IMR-90 (cell line): ENCODE measurements around the gene ASGR2. TPM values are rescaled to one million over a fixed set of nuclear protein-coding genes. Genes with fewer than 3 reads are reported as not detected.
A peak's percentile ranks its signal among the peaks of the same experiment; 100 is the strongest.
"Not testable (repeated sequence)": the region's sequence is repeated elsewhere in the genome, so short reads cannot be mapped to it uniquely, and the experiment has no call there.

Experiments
- ATAC-seq: fragments of 200-7000 bp; cut with Tn5 transposase; 2 replicates; pipeline ENCODE4 v1.9.1; 2020; ENCODE audit warnings: low read depth, mild to moderate bottlenecking, moderate library complexity
- Bru-seq: library from RNA; stranded (reverse); fragments of 400-500 nt; gene quantifications from one replicate; lab custom pipeline; 2021; lab: Mats Ljungman, UMichigan
- BruChase-seq, 2 experiments: library from RNA; stranded (reverse); fragments of 400-500 nt; gene quantifications; one replicate each; lab custom pipeline; 2021; lab: Mats Ljungman, UMichigan
- BruUV-seq: library from RNA; stranded (reverse); fragments of 400-500 nt; replicated peaks from 2 replicates; lab custom pipeline; 2021; lab: Mats Ljungman, UMichigan
- CTCF ChIA-PET: fragments of 300-600 bp; formaldehyde crosslinking; extraction: SDS; loops from one replicate; lab custom pipeline; 2021; ENCODE audit warnings: antibody characterized with exemption; lab: Yijun Ruan, JAX
- POLR2A ChIA-PET: fragments of 300-600 bp; sonication (Branson Sonifier 250); formaldehyde crosslinking; loops from one replicate; lab custom pipeline; 2022; ENCODE audit warnings: antibody characterized with exemption; ENCODE audit not compliant: unreplicated experiment; lab: Charles Lee
- DNase-seq: peaks from one replicate; pipeline ENCODE4 v3.0.0; 2013
- H2AFZ ChIP-seq: replicated peaks from 2 replicates; pipeline ENCODE3; 2013; ENCODE audit warnings: low read length, mild to moderate bottlenecking; ENCODE audit not compliant: poor library complexity
- H2AK5ac ChIP-seq: 2 replicates; pipeline ENCODE4 v1.6.1; 2013; ENCODE audit warnings: low read depth, low read length, inconsistent platforms
- H2AK9ac ChIP-seq: replicated peaks from 2 replicates; pipeline ENCODE3; 2013; ENCODE audit warnings: mild to moderate bottlenecking, low read depth, low read length, moderate library complexity; ENCODE audit not compliant: poor library complexity
- H2BK120ac ChIP-seq: 2 replicates; pipeline ENCODE4 v1.6.1; 2013; ENCODE audit warnings: low read depth, low read length, inconsistent platforms
- H2BK15ac ChIP-seq: 3 replicates; pipeline ENCODE4 v1.6.1; 2013; ENCODE audit warnings: low read depth, low read length, inconsistent platforms
- H2BK20ac ChIP-seq: 2 replicates; pipeline ENCODE4 v1.6.1; 2013; ENCODE audit warnings: low read depth, mild to moderate bottlenecking, inconsistent platforms, low read length, moderate library complexity
- H2BK5ac ChIP-seq: 2 replicates; pipeline ENCODE4 v1.6.1; 2013; ENCODE audit warnings: mild to moderate bottlenecking, low read depth, low read length, inconsistent platforms; ENCODE audit not compliant: poor library complexity, severe bottlenecking
- H3K14ac ChIP-seq: replicated peaks from 2 replicates; pipeline ENCODE4 v1.6.1; 2013; ENCODE audit warnings: low read depth, low read length, inconsistent platforms
- H3K18ac ChIP-seq: 2 replicates; pipeline ENCODE4 v1.6.1; 2013; ENCODE audit warnings: low read depth, low read length, control low read depth
- H3K23ac ChIP-seq: 2 replicates; pipeline ENCODE4 v1.6.1; 2013; ENCODE audit warnings: low read depth, low read length, inconsistent platforms
- H3K27ac ChIP-seq: 2 replicates; pipeline ENCODE4 v1.5.1; 2013; ENCODE audit warnings: mild to moderate bottlenecking, control low read depth, low read length; ENCODE audit not compliant: insufficient read depth
- H3K27me3 ChIP-seq: 2 replicates; pipeline ENCODE4 v1.6.1; 2013; ENCODE audit warnings: low read length; ENCODE audit not compliant: control insufficient read depth, insufficient read depth
- H3K36me3 ChIP-seq: 2 replicates; pipeline ENCODE4 v1.6.1; 2013; ENCODE audit warnings: low read length, mixed read lengths; ENCODE audit not compliant: control insufficient read depth, insufficient read depth
- H3K4ac ChIP-seq: 2 replicates; pipeline ENCODE4 v1.6.1; 2013; ENCODE audit warnings: low read depth, low read length, inconsistent platforms
- H3K4me1 ChIP-seq: 2 replicates; pipeline ENCODE4 v1.6.1; 2013; ENCODE audit warnings: low read length, mixed read lengths; ENCODE audit not compliant: control insufficient read depth, insufficient read depth
- H3K4me2 ChIP-seq: 2 replicates; pipeline ENCODE4 v1.6.1; 2013; ENCODE audit warnings: low read depth, mild to moderate bottlenecking, control low read depth, low read length, moderate library complexity
- H3K4me3 ChIP-seq: 2 replicates; pipeline ENCODE4 v1.5.1; 2013; ENCODE audit warnings: low read depth, mild to moderate bottlenecking, control low read depth, low read length, moderate library complexity; ENCODE audit not compliant: insufficient read depth
- H3K56ac ChIP-seq: 2 replicates; pipeline ENCODE4 v1.6.1; 2013; ENCODE audit warnings: low read length, inconsistent platforms; ENCODE audit not compliant: insufficient read depth; ENCODE audit errors: extremely low read depth
- H3K79me1 ChIP-seq, 2 experiments: 2 replicates each; pipeline ENCODE4 v1.6.1; 2013; ENCODE audit warnings: low read length in 2 of 2, inconsistent platforms in 1 of 2, low read depth in 1 of 2
- H3K9ac ChIP-seq: 2 replicates; pipeline ENCODE4 v1.6.1; 2013; ENCODE audit warnings: low read depth, low read length, control low read depth
- H3K9me1 ChIP-seq: 2 replicates; pipeline ENCODE4 v1.6.1; 2013; ENCODE audit warnings: low read length, inconsistent platforms; ENCODE audit not compliant: insufficient read depth
- H3K9me3 ChIP-seq: 2 replicates; pipeline ENCODE4 v1.6.1; 2013; ENCODE audit warnings: low read length; ENCODE audit not compliant: control insufficient read depth, insufficient read depth
- H4K20me1 ChIP-seq: 2 replicates; pipeline ENCODE4 v1.6.1; 2013; ENCODE audit warnings: low read length, inconsistent platforms; ENCODE audit not compliant: insufficient read depth
- H4K5ac ChIP-seq: 2 replicates; pipeline ENCODE4 v1.6.1; 2013; ENCODE audit warnings: mild to moderate bottlenecking, low read depth, low read length, control low read depth
- H4K8ac ChIP-seq, 2 experiments: 2 replicates each; pipeline ENCODE4 v1.6.1; 2013; ENCODE audit warnings: low read depth in 2 of 2, low read length in 2 of 2, control low read depth in 1 of 2, inconsistent platforms in 1 of 2
- H4K91ac ChIP-seq: 2 replicates; pipeline ENCODE4 v1.6.1; 2013; ENCODE audit warnings: low read depth, low read length, inconsistent platforms; ENCODE audit not compliant: insufficient read depth
- BHLHE40 ChIP-seq: fragments of 150-350 bp; IDR thresholded peaks from 2 replicates; pipeline ENCODE4 v1.6.1; 2016; ENCODE audit warnings: mild to moderate bottlenecking, low read depth, low read length
- CHD1 ChIP-seq: IDR thresholded peaks from 2 replicates; pipeline ENCODE4 v1.6.1; 2012; ENCODE audit warnings: low read depth, low read length, improper control_type of control experiment
- SMC3 ChIP-seq: fragments of 150-350 bp; IDR thresholded peaks from 2 replicates; pipeline ENCODE4 v1.6.1; 2016; ENCODE audit warnings: low read depth, mild to moderate bottlenecking, antibody characterized with exemption, low read length, moderate library complexity
- WGBS, 2 experiments: methylation state at CpG; one replicate each; pipeline versions ENCODE4 v1.1.5 to v1.1.7; 2013; ENCODE audit warnings: missing lambda C conversion rate in 2 of 2; ENCODE audit not compliant: insufficient read length in 1 of 2; ENCODE audit errors: extremely low coverage in 2 of 2; 5-methylcytosine and 5-hydroxymethylcytosine counted together
- dilution Hi-C: fragments of 300-500 bp; cut with HindIII; formaldehyde crosslinking; loops from one replicate; pipeline ENCODE4 v1.14.3; 2018; ENCODE audit warnings: low sequenced_read_pairs; ENCODE audit not compliant: unreplicated experiment
- in situ Hi-C: fragments of 300-500 bp; cut with MboI; formaldehyde crosslinking; loops from 3 replicates; pipeline ENCODE4 v1.14.3; 2019; ENCODE audit warnings: low sequenced_read_pairs, inconsistent platforms, mixed read lengths
- intact Hi-C: fragments of 100-400 bp; cut with micrococcal nuclease; formaldehyde crosslinking; loops from 2 replicates; pipeline ENCODE4 v1.10.0; 2022
- long read RNA-seq: library from polyadenylated mRNA; unstranded; transcript quantifications from one replicate; pipeline ENCODE4 v2.0.0, GENCODE V29; 2021; ENCODE audit not compliant: unreplicated experiment
- polyA plus RNA-seq, 3 experiments: library from polyadenylated mRNA; depleted of rRNA; stranded (reverse); fragments of >200 nt; gene quantifications; 2 replicates each; pipeline ENCODE4 v1.2.3, GENCODE V29; 2012; ENCODE audit warnings: low replicate concordance in 1 of 3
- total RNA-seq: library from RNA; depleted of rRNA; stranded (reverse); fragments of >200 nt; gene quantifications from 2 replicates; pipeline ENCODE4 v1.2.3, GENCODE V29; 2012; rRNA removed

Gene ASGR2
- not detected in 2 replicates for total RNA-seq
- not detected in 2 replicates for polyA plus RNA-seq (2012; rRNA removed)
- polyA plus RNA-seq (2012; cell fraction: cytosol; rRNA removed), result not detected in 2 replicates
- not detected in 2 replicates for polyA plus RNA-seq (2012; cell fraction: nucleus; rRNA removed; ENCODE audit: low replicate concordance)
- not detected for Bru-seq, nascent RNA
- BruChase-seq, experiment 1, labeled RNA remaining after a 6-hour chase, result not detected
- percentile 6 among the genes with signal in this experiment for BruChase-seq, experiment 2, labeled RNA remaining after a 2-hour chase
- long read RNA-seq, result 0 reads

- H4K8ac ChIP-seq, result no peak within 1 kb of the TSS
- no peak within 1 kb of the TSS for H2AFZ ChIP-seq
- peaks cover 24% of the 10 kb centered on the region for H3K27me3 ChIP-seq
- no peak within 1 kb of the TSS for H3K18ac ChIP-seq
- no peak within 1 kb of the TSS for H4K5ac ChIP-seq
- no peak for ATAC-seq
- H3K9me3 ChIP-seq, result no peaks in the 10 kb centered on the region
- no peak within 1 kb of the TSS for H2AK5ac ChIP-seq
- H3K23ac ChIP-seq, result no peak within 1 kb of the TSS
- no peak within 1 kb of the TSS for H3K9ac ChIP-seq
- WGBS, 2 experiments, result 17% methylated on average over 1 of the region's 14 CpGs; no CpG with 5 or more reads in 1 of the 2 experiments
- no peaks in the 10 kb centered on the region for H3K4me1 ChIP-seq
- no peak within 1 kb of the TSS for H3K4me2 ChIP-seq
- H3K27ac ChIP-seq, result no peak within 1 kb of the TSS
- TF ChIP-seq BHLHE40, result no peak
- no peak for TF ChIP-seq SMC3
- no peak for TF ChIP-seq CHD1
- no peak within 1 kb of the TSS for H3K56ac ChIP-seq
- dilution Hi-C loops, result no loop called here
- peak within 1 kb of the TSS; percentile 87 for H2BK5ac ChIP-seq
- no peak within 1 kb of the TSS for H2BK20ac ChIP-seq
- H3K9me1 ChIP-seq, result no peaks in the 10 kb centered on the region
- CTCF ChIA-PET, result interaction anchor here (0.6 kb wide), 1 partner anchor 127 kb away, joined by 4 read pairs; no protein-coding TSS in a partner anchor
- no peak within 1 kb of the TSS for H3K14ac ChIP-seq
- H3K4ac ChIP-seq, result no peak within 1 kb of the TSS
- intact Hi-C loops, result no loop called here
- H4K20me1 ChIP-seq, result no peaks in the 10 kb centered on the region
- no peaks in the 10 kb centered on the region for H3K36me3 ChIP-seq
- H2BK15ac ChIP-seq, result no peak within 1 kb of the TSS
- no peak for DNase-seq
- H3K79me1 ChIP-seq, result no peaks in the 10 kb centered on the region
- in situ Hi-C loops, result no loop called here
- no TSS peak for BruUV-seq
- no peak within 1 kb of the TSS for H2BK120ac ChIP-seq
- no peak within 1 kb of the TSS for H3K4me3 ChIP-seq
- no peak within 1 kb of the TSS for H2AK9ac ChIP-seq
- POLR2A ChIA-PET, result no interaction called here
- H4K91ac ChIP-seq, result no peak within 1 kb of the TSS
These were observed at the start of gene ASGR2 for GRCh38 chr17:7114241-7114874. TSS of gene ASGR2 (minus strand) at chr17:7114822. CDS start at chr17:7114240, 582 bp downstream.

- H2BK120ac ChIP-seq, H3K4me2 ChIP-seq, H4K5ac ChIP-seq, CTCF ChIA-PET, dilution Hi-C loops, intact Hi-C loops, ATAC-seq, DNase-seq, H3K9me1 ChIP-seq, H2AFZ ChIP-seq, H2AK5ac ChIP-seq, H3K36me3 ChIP-seq, H4K20me1 ChIP-seq, H2AK9ac ChIP-seq, H2BK5ac ChIP-seq, in situ Hi-C loops, H3K9me3 ChIP-seq, H3K14ac ChIP-seq, H4K8ac ChIP-seq, BruUV-seq, H4K91ac ChIP-seq, POLR2A ChIA-PET, H3K18ac ChIP-seq, H2BK15ac ChIP-seq, H3K79me1 ChIP-seq, H3K4me3 ChIP-seq, H3K27ac ChIP-seq, H3K4ac ChIP-seq, H3K4me1 ChIP-seq, H3K23ac ChIP-seq, H3K56ac ChIP-seq, H3K9ac ChIP-seq, H2BK20ac ChIP-seq: not testable (repeated sequence)
- peaks cover 18% of the 10 kb centered on the region for H3K27me3 ChIP-seq
- no CpG with 5 or more reads among the region's 10 CpGs for WGBS, 2 experiments
These were observed 44.9 kb upstream of the ASGR2 start for GRCh38 chr17:7159571-7159970.
